ENCODE measurements around the gene MOB3B. TPM values are rescaled to one million over a fixed set of nuclear protein-coding genes. Genes with fewer than 3 reads are reported as not detected.

The MOB3B gene
- total and polyA plus RNA-seq, 7 experiments from 2014 or later, result 0.07 to 1.8 (median 0.72) TPM; not detected in 1

- no peaks in the 10 kb centered on the region for H3K4me1 ChIP-seq (ENCODE audit: control insufficient read depth in 2 of 2, insufficient read depth in 2 of 2, low read length in 2 of 2)
- H3K9me3 Mint-ChIP-seq, result peaks cover 3 to 28% (median 18%) of the 10 kb centered on the region in 11 donors
- POLR2A ChIA-PET, result no interaction called here
These were observed 51.3 kb downstream of the MOB3B start for GRCh38 chr9:27478322-27478721.

GRCh38 chr9:27476870-27477515, 52.6 kb downstream of the MOB3B start:
- no peaks in the 10 kb centered on the region for H3K4me1 ChIP-seq (ENCODE audit: control insufficient read depth in 2 of 2, insufficient read depth in 2 of 2, low read length in 2 of 2)
- ChIA-PET POLR2A (no interaction called here), CTCF (no interaction called here)
- H3K9me3 ChIP-seq (ENCODE audit: control insufficient read depth in 2 of 3, low read length in 3 of 3), result peaks cover 0 to 11% (median 0%) of the 10 kb centered on the region in 3 experiments
- H3K4me3 Mint-ChIP-seq, result no peak overlapping the region
- H3K27ac Mint-ChIP-seq, result no peak overlapping the region
- H3K4me1 Mint-ChIP-seq, result peaks cover 0 to 3% (median 0%) of the 10 kb centered on the region in 7 donors
- H3K27me3 Mint-ChIP-seq, result no peaks in the 10 kb centered on the region
- H3K4me3 ChIP-seq (ENCODE audit: low read length), result no peak overlapping the region
- DNase-seq (no peak), ATAC-seq (no peak)
- H3K27ac ChIP-seq (ENCODE audit: low read depth, low read length), result no peak overlapping the region
- H3K27me3 ChIP-seq (ENCODE audit: control insufficient read depth in 2 of 2, insufficient read depth in 2 of 2, low read length in 2 of 2), result no peaks in the 10 kb centered on the region
- no peaks in the 10 kb centered on the region for H3K36me3 ChIP-seq (ENCODE audit: control insufficient read depth in 2 of 3, insufficient read depth in 3 of 3, low read length in 3 of 3)
- peaks cover 8 to 38% (median 28%) of the 10 kb centered on the region in 5 donors for H3K36me3 Mint-ChIP-seq
- intact Hi-C loops (cut with micrococcal nuclease), result no loop called here
- H3K9me3 Mint-ChIP-seq, result peaks cover 3 to 28% (median 18%) of the 10 kb centered on the region in 11 donors

More at GRCh38 chr9:27478322-27478721, 51.3 kb downstream of the MOB3B start:
- H3K36me3 ChIP-seq (ENCODE audit: control insufficient read depth in 2 of 3, insufficient read depth in 3 of 3, low read length in 3 of 3), result no peaks in the 10 kb centered on the region
- Mint-ChIP-seq H3K36me3 (peaks cover 8 to 35% (median 28%) of the 10 kb centered on the region in 5 donors), H3K4me3 (no peak overlapping the region), H3K27me3 (no peaks in the 10 kb centered on the region), H3K27ac (no peak overlapping the region), H3K4me1 (peaks cover 0 to 3% (median 0%) of the 10 kb centered on the region in 7 donors)
- CTCF ChIA-PET, result no interaction called here
- no peaks in the 10 kb centered on the region for H3K27me3 ChIP-seq (ENCODE audit: control insufficient read depth in 2 of 2, insufficient read depth in 2 of 2, low read length in 2 of 2)
- H3K9me3 ChIP-seq (ENCODE audit: control insufficient read depth in 2 of 3, low read length in 3 of 3), result peaks cover 0 to 11% (median 0%) of the 10 kb centered on the region in 3 experiments
- ATAC-seq (no peak), DNase-seq (no peak)
- intact Hi-C loops (cut with micrococcal nuclease), result no loop called here
- no peak overlapping the region for H3K27ac ChIP-seq (ENCODE audit: low read depth, low read length)
- H3K4me3 ChIP-seq (ENCODE audit: low read length), result no peak overlapping the region

GRCh38 chr9:27475057-27475595, 54.5 kb downstream of the MOB3B start:
- Mint-ChIP-seq H3K36me3 (peaks cover 8 to 38% (median 28%) of the 10 kb centered on the region in 5 donors), H3K27me3 (no peaks in the 10 kb centered on the region), H3K9me3 (peaks cover 2 to 26% (median 18%) of the 10 kb centered on the region in 11 donors), H3K4me1 (peaks cover 0 to 3% (median 0%) of the 10 kb centered on the region in 7 donors), H3K4me3 (no peak overlapping the region), H3K27ac (no peak overlapping the region)
- no peaks in the 10 kb centered on the region for H3K36me3 ChIP-seq (ENCODE audit: control insufficient read depth in 2 of 3, insufficient read depth in 3 of 3, low read length in 3 of 3)
- DNase-seq (no peak), ATAC-seq (no peak)
- peaks cover 0 to 11% (median 0%) of the 10 kb centered on the region in 3 experiments for H3K9me3 ChIP-seq (ENCODE audit: control insufficient read depth in 2 of 3, low read length in 3 of 3)
- H3K4me1 ChIP-seq (ENCODE audit: control insufficient read depth in 2 of 2, insufficient read depth in 2 of 2, low read length in 2 of 2), result no peaks in the 10 kb centered on the region
- no peak overlapping the region for H3K27ac ChIP-seq (ENCODE audit: low read depth, low read length)
- no peak overlapping the region for H3K4me3 ChIP-seq (ENCODE audit: low read length)
- no peaks in the 10 kb centered on the region for H3K27me3 ChIP-seq (ENCODE audit: control insufficient read depth in 2 of 2, insufficient read depth in 2 of 2, low read length in 2 of 2)
- intact Hi-C loops (cut with micrococcal nuclease), result no loop called here
- CTCF ChIA-PET, result no interaction called here
- POLR2A ChIA-PET, result no interaction called here

GRCh38 chr9:27474305-27474704, 55.3 kb downstream of the MOB3B start:
- Histone ChIP-seq H3K9me3 (ENCODE audit: control insufficient read depth in 2 of 3, low read length in 3 of 3) (peaks cover 0 to 10% (median 0%) of the 10 kb centered on the region in 3 experiments), H3K4me3 (ENCODE audit: low read length) (no peak overlapping the region), H3K4me1 (ENCODE audit: control insufficient read depth in 2 of 2, insufficient read depth in 2 of 2, low read length in 2 of 2) (no peaks in the 10 kb centered on the region), H3K27me3 (ENCODE audit: control insufficient read depth in 2 of 2, insufficient read depth in 2 of 2, low read length in 2 of 2) (no peaks in the 10 kb centered on the region), H3K27ac (ENCODE audit: low read depth, low read length) (no peak overlapping the region), H3K36me3 (ENCODE audit: control insufficient read depth in 2 of 3, insufficient read depth in 3 of 3, low read length in 3 of 3) (no peaks in the 10 kb centered on the region)
- H3K36me3 Mint-ChIP-seq, result peaks cover 8 to 38% (median 28%) of the 10 kb centered on the region in 5 donors
- H3K27me3 Mint-ChIP-seq, result no peaks in the 10 kb centered on the region
- H3K4me1 Mint-ChIP-seq, result peaks cover 0 to 4% (median 0%) of the 10 kb centered on the region in 7 donors
- CTCF ChIA-PET, result interaction anchor here (0.7 kb wide), 1 partner anchor 56 kb away, joined by 3 read pairs; no protein-coding TSS in a partner anchor
- no peak overlapping the region for H3K27ac Mint-ChIP-seq
- no peak overlapping the region for H3K4me3 Mint-ChIP-seq
- ATAC-seq (no peak), DNase-seq (no peak)
- intact Hi-C loops (cut with micrococcal nuclease), result no loop called here
- POLR2A ChIA-PET, result no interaction called here
- H3K9me3 Mint-ChIP-seq, result peaks cover 2 to 21% (median 15%) of the 10 kb centered on the region in 11 donors

GRCh38 chr9:27473111-27473529, 56.5 kb downstream of the MOB3B start:
- H3K4me1 Mint-ChIP-seq, result peaks cover 0 to 10% (median 0%) of the 10 kb centered on the region in 7 donors
- Histone ChIP-seq H3K27ac (ENCODE audit: low read depth, low read length) (no peak overlapping the region), H3K36me3 (ENCODE audit: control insufficient read depth in 2 of 3, insufficient read depth in 3 of 3, low read length in 3 of 3) (no peaks in the 10 kb centered on the region), H3K4me1 (ENCODE audit: control insufficient read depth in 2 of 2, insufficient read depth in 2 of 2, low read length in 2 of 2) (no peaks in the 10 kb centered on the region), H3K9me3 (ENCODE audit: control insufficient read depth in 2 of 3, low read length in 3 of 3) (no peaks in the 10 kb centered on the region), H3K27me3 (ENCODE audit: control insufficient read depth in 2 of 2, insufficient read depth in 2 of 2, low read length in 2 of 2) (no peaks in the 10 kb centered on the region), H3K4me3 (ENCODE audit: low read length) (no peak overlapping the region)
- intact Hi-C loops (cut with micrococcal nuclease), result no loop called here
- H3K27me3 Mint-ChIP-seq, result no peaks in the 10 kb centered on the region
- ChIA-PET POLR2A (no interaction called here), CTCF (no interaction called here)
- H3K27ac Mint-ChIP-seq, result no peak overlapping the region
- H3K9me3 Mint-ChIP-seq, result peaks cover 0 to 10% (median 5%) of the 10 kb centered on the region in 11 donors
- peaks cover 6 to 29% (median 16%) of the 10 kb centered on the region in 5 donors for H3K36me3 Mint-ChIP-seq
- no peak overlapping the region for H3K4me3 Mint-ChIP-seq
- ATAC-seq (no peak), DNase-seq (no peak)

- no peak for DNase-seq
- Mint-ChIP-seq H3K27ac (no peak overlapping the region), H3K4me1 (peaks cover 0 to 10% (median 0%) of the 10 kb centered on the region in 7 donors), H3K36me3 (peaks cover 0 to 22% (median 7%) of the 10 kb centered on the region in 5 donors), H3K9me3 (peaks cover 0 to 4% (median 0%) of the 10 kb centered on the region in 11 donors), H3K4me3 (no peak overlapping the region), H3K27me3 (no peaks in the 10 kb centered on the region)
- intact Hi-C loops (cut with micrococcal nuclease), result no loop called here
- POLR2A ChIA-PET, result no interaction called here
- H3K27me3 ChIP-seq (ENCODE audit: control insufficient read depth in 2 of 2, insufficient read depth in 2 of 2, low read length in 2 of 2), result no peaks in the 10 kb centered on the region
- CTCF ChIA-PET, result no interaction called here
- H3K9me3 ChIP-seq (ENCODE audit: control insufficient read depth in 2 of 3, low read length in 3 of 3), result no peaks in the 10 kb centered on the region
- H3K27ac ChIP-seq (ENCODE audit: low read depth, low read length), result no peak overlapping the region
- no peak overlapping the region for H3K4me3 ChIP-seq (ENCODE audit: low read length)
- no peaks in the 10 kb centered on the region for H3K36me3 ChIP-seq (ENCODE audit: control insufficient read depth in 2 of 3, insufficient read depth in 3 of 3, low read length in 3 of 3)
- ATAC-seq, result no peak
- no peaks in the 10 kb centered on the region for H3K4me1 ChIP-seq (ENCODE audit: control insufficient read depth in 2 of 2, insufficient read depth in 2 of 2, low read length in 2 of 2)
These were observed 57.4 kb downstream of the MOB3B start for GRCh38 chr9:27472195-27472594.
